Tracheal epithelial cell (primary cell): ENCODE data around the gene OR52R1. TPM values are rescaled to one million over a fixed set of nuclear protein-coding genes. Genes with fewer than 3 reads are reported as not detected.

ENCODE experiments used
- total RNA-seq: library from RNA; depleted of rRNA; stranded (reverse); fragments of >200 nt; gene quantifications from 2 replicates; pipeline ENCODE4 v1.2.1, GENCODE V29; 2014

Gene OR52R1
- total RNA-seq: not detected in 2 replicates

GRCh38 chr11:4804280-4804679, at the start of gene OR52R1:
OR52R1 (minus strand) TSS chr11:4804380; CDS start chr11:4804380, 0 bp downstream.

DNA sequence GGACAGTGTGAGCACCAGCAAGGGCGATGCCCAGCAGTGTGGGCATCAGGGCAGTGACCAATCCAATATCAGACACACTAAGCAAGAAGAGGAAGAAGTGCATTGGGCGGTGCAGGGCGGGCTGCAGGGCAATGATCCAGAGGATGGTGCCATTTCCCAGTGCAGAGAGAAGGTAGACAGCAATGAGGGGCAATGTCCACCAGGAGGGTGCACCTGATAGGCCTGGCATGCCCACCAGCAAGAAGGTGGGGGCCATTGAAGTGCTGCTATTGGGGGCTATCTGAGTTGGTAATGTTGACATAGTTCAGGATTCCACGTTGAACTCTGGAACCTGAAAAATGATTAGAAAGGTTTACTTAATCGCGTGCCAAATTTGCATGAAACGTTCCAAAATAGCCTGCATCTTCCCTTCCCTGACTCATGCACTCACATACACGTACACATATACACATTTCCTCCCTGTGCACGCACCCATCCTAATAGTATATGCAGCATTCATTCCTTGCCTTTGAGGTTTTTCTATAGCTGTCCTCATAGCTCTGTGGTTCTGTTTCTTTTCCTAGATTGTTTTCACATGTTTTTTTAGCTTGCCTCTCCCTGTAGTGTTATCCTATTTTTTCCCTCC, 44.8 kb upstream of the OR52R1 start, which contains the start of gene OR51S1:
Gene OR51S1 (minus strand): TSS at position 301 of the 625 bp plus-strand sequence. CDS start 0 bp downstream, at position 301.

GRCh38 chr11:4821021-4821420, 16.8 kb upstream of the OR52R1 start, which contains the start of gene OR51F2:
OR51F2 (plus strand) TSS chr11:4821321; CDS start chr11:4821422, 101 bp downstream.

GRCh38 chr11:4769838-4770237, 34.3 kb downstream of the OR52R1 start, which contains the start of gene OR51F1:
OR51F1 (minus strand) TSS chr11:4769938; CDS start chr11:4769938, 0 bp downstream.

Other genes with a start within 250 kb of the OR52R1 start
- under 0.01 TPM in 1 of 2 replicates, not detected in the other for gene OR52I2, start 222.6 kb downstream of the OR52R1 start, total RNA-seq
- gene OR52I1, start 210.3 kb downstream of the OR52R1 start, total RNA-seq: not detected in 2 replicates
- 5.8 and 7.2 TPM in 2 replicates for gene TRIM68, start 196.1 kb downstream of the OR52R1 start, total RNA-seq
- not detected in 2 replicates for gene OR51D1, start 166.9 kb downstream of the OR52R1 start, total RNA-seq
- gene OR51E1, start 160.4 kb downstream of the OR52R1 start, total RNA-seq: not detected in 2 replicates
- gene OR51E2, start 106.5 kb downstream of the OR52R1 start, total RNA-seq: under 0.01 TPM in 1 of 2 replicates, not detected in the other
- not detected in 2 replicates for gene MMP26, start 99.6 kb downstream of the OR52R1 start, total RNA-seq
- gene OR51F1, start 34.4 kb downstream of the OR52R1 start, total RNA-seq: not detected in 2 replicates
- not detected in 2 replicates for gene OR51F2, start 16.9 kb upstream of the OR52R1 start, total RNA-seq
- not detected in 2 replicates for gene OR51S1, start 44.8 kb upstream of the OR52R1 start, total RNA-seq
- not detected in 2 replicates for gene OR51T1, start 77.5 kb upstream of the OR52R1 start, total RNA-seq
- gene OR51A7, start 99.4 kb upstream of the OR52R1 start, total RNA-seq: not detected in 2 replicates
- not detected in 2 replicates for gene OR51G2, start 115.0 kb upstream of the OR52R1 start, total RNA-seq
- not detected in 2 replicates for gene OR51G1, start 120.0 kb upstream of the OR52R1 start, total RNA-seq
- not detected in 2 replicates for gene OR51A4, start 143.2 kb upstream of the OR52R1 start, total RNA-seq
- gene OR51A2, start 151.3 kb upstream of the OR52R1 start, total RNA-seq: not detected in 2 replicates
- not detected in 2 replicates for gene OR51L1, start 190.5 kb upstream of the OR52R1 start, total RNA-seq
- not detected in 2 replicates for gene OR52J3, start 242.1 kb upstream of the OR52R1 start, total RNA-seq